GM13976 (cell line): Measurements from ENCODE around the gene ZNF428.

Experiments used
- DNase-seq: peaks from one replicate; pipeline ENCODE4 v3.0.0; 2012; ENCODE audit warnings: low spot score
- in situ Hi-C: fragments of 300-500 bp; cut with MboI; formaldehyde crosslinking; loops from one replicate; pipeline ENCODE4 v1.12.0; 2022; ENCODE audit warnings: low sequenced_read_pairs, mixed read lengths, inconsistent platforms; ENCODE audit not compliant: unreplicated experiment
- TF ChIP-seq, protein P1 (sequence below): IDR thresholded peaks from 2 replicates; pipeline ENCODE4 v1.5.1; 2012; ENCODE audit warnings: borderline replicate concordance, mild to moderate bottlenecking; ENCODE audit not compliant: insufficient read depth; ENCODE audit errors: extremely low read depth, missing control alignments, control extremely low read depth

Gene ZNF428

DNA sequence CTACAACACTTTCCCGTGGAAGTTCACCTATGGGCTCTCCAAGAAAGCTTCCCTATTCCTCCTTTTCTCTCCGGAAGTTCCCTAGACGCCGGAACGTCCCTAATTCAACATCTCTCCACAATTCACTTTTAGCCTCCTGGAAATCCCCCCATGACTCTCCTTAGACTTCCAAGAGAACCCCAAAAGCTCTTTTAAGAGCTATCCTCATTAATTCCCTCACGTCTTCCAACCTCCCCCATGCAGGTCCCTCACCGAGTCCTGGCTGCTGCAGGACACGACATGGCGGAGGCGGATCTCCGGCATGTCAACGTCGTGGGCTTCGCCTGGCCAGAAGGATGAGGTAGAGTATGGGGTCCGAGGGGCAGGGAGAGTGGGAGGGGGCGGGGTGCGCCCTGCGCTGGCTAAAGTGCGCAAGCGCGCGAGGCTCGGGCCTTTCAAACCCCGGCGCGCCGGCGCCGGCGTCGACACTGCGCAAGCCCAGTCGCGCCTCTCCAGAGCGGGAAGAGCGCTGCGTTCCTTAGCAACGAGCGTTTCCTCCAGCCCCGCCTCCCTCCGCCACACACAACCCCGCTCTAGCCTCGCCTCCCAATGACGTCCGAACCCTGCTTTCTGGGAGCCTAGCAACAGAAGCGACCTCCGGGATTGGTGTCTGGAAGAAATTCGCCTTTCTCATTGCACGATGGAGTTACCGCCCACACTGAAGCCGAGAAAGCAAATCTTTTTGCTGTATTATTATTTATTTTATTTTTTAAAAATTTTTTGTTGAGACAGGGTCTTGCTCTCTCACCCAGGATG, 44.1 kb downstream of the ZNF428 start, which contains the start of the genes PINLYP and XRCC1:
PINLYP (plus strand) TSS at position 646 of the 795 bp plus-strand sequence. CDS start 1,391 bp downstream, outside the sequence.
XRCC1 (minus strand) TSS at position 372 of the 795 bp plus-strand sequence; CDS start at position 303, 69 bp downstream.
- peak; percentile 99 for DNase-seq
- in situ Hi-C loops, result no loop called here
- TF ChIP-seq, protein P1, sequence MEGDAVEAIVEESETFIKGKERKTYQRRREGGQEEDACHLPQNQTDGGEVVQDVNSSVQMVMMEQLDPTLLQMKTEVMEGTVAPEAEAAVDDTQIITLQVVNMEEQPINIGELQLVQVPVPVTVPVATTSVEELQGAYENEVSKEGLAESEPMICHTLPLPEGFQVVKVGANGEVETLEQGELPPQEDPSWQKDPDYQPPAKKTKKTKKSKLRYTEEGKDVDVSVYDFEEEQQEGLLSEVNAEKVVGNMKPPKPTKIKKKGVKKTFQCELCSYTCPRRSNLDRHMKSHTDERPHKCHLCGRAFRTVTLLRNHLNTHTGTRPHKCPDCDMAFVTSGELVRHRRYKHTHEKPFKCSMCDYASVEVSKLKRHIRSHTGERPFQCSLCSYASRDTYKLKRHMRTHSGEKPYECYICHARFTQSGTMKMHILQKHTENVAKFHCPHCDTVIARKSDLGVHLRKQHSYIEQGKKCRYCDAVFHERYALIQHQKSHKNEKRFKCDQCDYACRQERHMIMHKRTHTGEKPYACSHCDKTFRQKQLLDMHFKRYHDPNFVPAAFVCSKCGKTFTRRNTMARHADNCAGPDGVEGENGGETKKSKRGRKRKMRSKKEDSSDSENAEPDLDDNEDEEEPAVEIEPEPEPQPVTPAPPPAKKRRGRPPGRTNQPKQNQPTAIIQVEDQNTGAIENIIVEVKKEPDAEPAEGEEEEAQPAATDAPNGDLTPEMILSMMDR, result no peak

DNA sequence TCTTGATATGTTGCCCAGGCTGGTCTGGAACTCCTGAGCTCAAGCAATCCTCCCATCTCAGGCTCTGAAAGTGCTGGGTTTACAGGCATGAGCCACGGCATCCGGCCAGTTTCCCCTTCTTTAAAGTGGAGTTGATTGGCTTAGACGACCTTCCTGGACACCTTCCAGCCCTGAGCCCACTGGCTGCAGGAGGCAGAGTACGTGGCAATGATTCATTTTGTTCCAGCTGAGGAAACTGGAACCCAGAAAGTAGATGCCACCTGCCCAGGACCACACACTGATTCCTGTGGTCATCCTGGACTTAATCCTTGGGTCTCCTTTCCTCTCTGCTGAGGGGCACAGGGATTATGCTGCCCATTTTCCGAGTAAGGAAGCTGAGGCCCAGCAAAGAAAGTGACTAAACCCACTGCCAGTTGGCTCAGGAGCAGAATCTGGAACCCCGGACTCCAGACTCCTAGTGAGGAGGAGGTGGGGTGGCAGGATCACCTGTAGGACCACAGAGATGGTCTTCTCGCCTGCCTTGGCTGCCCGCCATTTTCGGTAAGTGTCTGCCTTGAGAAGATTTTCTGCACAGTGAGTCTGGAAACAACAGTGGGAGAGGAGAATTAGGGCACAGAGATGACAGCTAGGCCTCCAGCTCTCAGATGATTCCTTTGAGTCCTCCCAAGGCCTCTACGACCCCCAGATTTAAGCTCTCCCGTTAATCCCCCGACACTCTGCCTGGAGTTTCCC, 44.8 kb downstream of the ZNF428 start:
- in situ Hi-C loops, result no loop called here
- no peak for DNase-seq
- TF ChIP-seq, protein P1, result no peak

DNA sequence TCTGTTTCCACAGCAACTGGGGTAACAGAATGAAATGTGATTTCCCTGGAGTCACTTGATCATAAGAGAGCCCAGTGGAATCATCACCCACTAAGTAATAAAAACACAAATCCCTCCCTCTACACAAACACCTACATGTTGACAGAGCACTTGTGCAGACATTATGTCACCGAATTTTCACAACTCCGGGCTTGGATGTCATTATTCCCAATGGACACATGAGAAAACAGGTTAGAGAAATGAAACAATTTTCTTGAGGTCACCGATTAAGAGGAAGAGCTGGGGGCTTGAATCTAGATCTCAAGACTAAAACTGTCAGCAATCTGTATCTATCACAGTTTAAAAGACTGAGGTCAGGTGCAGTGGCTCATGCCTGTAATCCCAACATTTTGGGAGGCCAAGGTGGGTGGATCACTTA, 47.2 kb downstream of the ZNF428 start:
- in situ Hi-C loops, result no loop called here
- DNase-seq, result no peak
- TF ChIP-seq, protein P1, result no peak

DNA sequence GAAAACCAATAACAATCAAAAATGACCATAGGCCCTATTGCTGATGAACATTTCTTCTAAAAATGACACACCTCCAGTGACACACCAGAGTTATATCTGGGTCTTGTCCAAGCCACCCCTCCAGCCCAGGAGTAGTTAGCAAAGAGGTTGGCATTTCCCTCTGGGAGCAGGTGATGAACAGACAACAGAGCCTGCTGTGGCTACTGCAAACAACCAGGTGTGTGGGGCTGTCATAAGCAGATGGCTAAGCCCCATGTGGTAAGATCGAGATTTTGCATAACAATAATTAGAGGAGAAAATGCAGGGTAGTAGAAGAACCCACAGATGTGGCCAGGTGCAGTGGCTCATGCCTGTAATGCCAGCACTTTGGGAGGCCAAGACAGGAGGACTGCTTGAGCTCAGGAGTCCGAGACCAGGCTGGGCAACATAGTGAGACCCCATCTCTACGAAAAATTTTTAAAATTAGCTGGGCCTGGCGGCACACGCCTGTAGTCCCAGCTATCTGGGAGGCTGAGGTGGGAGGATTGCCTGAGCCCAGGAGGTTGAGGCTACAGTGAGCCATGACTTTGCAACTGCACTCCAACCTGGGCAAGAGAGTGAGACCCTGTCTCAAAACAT, 49.1 kb downstream of the ZNF428 start:
- in situ Hi-C loops, result no loop called here

DNA sequence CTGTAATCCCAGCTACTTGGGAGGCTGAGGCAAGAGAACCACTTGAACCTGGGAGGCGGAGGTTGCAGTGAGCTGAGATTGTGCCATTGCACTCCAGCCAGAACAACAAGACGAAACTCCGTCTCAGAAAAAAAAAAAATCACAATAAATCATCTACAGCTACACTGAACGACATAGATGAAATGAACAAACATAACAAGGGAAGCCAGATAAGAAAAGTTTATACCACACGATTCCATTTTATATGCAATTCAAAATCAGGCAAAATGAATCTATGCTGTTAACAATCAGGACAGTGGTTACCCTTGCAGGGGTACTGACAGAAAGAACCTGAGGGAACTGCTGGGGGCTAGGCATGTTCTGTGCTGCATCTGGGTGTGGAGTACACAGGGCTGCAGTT, 49.8 kb downstream of the ZNF428 start:
- DNase-seq, result no peak
- TF ChIP-seq, protein P1, result no peak
- in situ Hi-C loops, result no loop called here

More for the DNA sequence above, 49.1 kb downstream of the ZNF428 start:
- TF ChIP-seq, protein P1, result no peak
- DNase-seq, result no peak

DNA sequence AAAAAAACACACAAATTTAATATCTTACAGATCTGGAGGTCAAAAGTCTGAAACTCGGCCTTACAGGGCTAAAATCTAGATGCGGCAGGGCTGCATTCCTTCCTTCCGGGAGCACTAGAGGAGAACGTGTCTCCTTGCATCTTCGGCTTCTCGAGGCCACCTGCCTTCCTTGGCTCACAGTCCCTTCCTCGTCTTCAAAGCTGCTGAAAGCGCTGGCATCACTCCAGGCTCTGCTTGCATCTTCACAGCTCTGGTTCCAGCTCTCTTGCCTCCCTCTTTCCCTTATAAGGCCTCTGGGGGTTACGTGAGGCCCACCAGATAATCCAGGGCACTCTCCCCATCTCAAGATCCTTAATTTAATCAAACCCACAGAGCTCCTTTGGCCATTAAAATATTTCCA, 54.6 kb downstream of the ZNF428 start:
- TF ChIP-seq, protein P1, result no peak
- no peak for DNase-seq
- in situ Hi-C loops, result no loop called here
